Spleen (tissue), 11 donors: ENCODE results near the gene PARD3. TPM values are rescaled to one million over a fixed set of nuclear protein-coding genes. Genes with fewer than 3 reads are reported as not detected.

Source experiments
- DNase-seq: peaks from one replicate; pipeline ENCODE4 v3.0.0-alpha.2; 2020
- H3K27ac ChIP-seq, 8 donors: fragments of 200-600 bp; sonication (generic) in 7 of 8; 1 replicate in 4 of 8; 2 replicates in 4 of 8; pipeline versions ENCODE4 v1.5.0 to v1.8.0; 2016 to 2021; ENCODE audit warnings: inconsistent platforms in 4 of 8, mild to moderate bottlenecking in 4 of 8, moderate library complexity in 1 of 8
- H3K27me3 ChIP-seq, 7 donors: fragments of 200-600 bp; sonication (generic) in 6 of 7; replicated peaks in 1 of 7; 1 replicate in 4 of 7; 2 replicates in 3 of 7; pipeline versions ENCODE4 v1.5.0 to v1.8.0; 2016 to 2021; ENCODE audit warnings: inconsistent platforms in 3 of 7, mild to moderate bottlenecking in 1 of 7
- H3K36me3 ChIP-seq, 6 donors: fragments of 200-600 bp; sonication (generic) in 5 of 6; 1 replicate in 4 of 6; 2 replicates in 2 of 6; pipeline versions ENCODE4 v1.5.0 to v1.8.0; 2016 to 2021; ENCODE audit warnings: inconsistent platforms in 2 of 6
- H3K4me1 ChIP-seq, 6 donors: fragments of 200-600 bp; sonication (generic) in 5 of 6; 1 replicate in 3 of 6; 2 replicates in 3 of 6; pipeline versions ENCODE4 v1.5.0 to v1.8.0; 2016 to 2021; ENCODE audit warnings: inconsistent platforms in 3 of 6
- H3K4me3 ChIP-seq, 8 donors: fragments of 200-600 bp; sonication (generic) in 7 of 8; 1 replicate in 4 of 8; 2 replicates in 4 of 8; pipeline versions ENCODE4 v1.5.0 to v1.8.0; 2016 to 2021; ENCODE audit warnings: inconsistent platforms in 4 of 8, mild to moderate bottlenecking in 4 of 8, moderate library complexity in 2 of 8
- H3K9me3 ChIP-seq, 8 donors: fragments of 200-600 bp; sonication (generic) in 7 of 8; 1 replicate in 4 of 8; 2 replicates in 4 of 8; pipeline versions ENCODE4 v1.5.0 to v1.8.0; 2016 to 2021; ENCODE audit warnings: inconsistent platforms in 4 of 8
- POLR2A ChIP-seq, 3 donors: fragments of 450-650 bp; IDR thresholded peaks; one replicate each; pipeline ENCODE4 v1.5.1; 2017; ENCODE audit warnings: antibody characterized with exemption in 3 of 3, mild to moderate bottlenecking in 1 of 3
- POLR2AphosphoS5 ChIP-seq, 3 donors: sonication (generic); formaldehyde crosslinking; IDR thresholded peaks; one replicate each; pipeline ENCODE4 v1.5.1; 2017; ENCODE audit warnings: antibody characterized with exemption in 3 of 3
- WGBS, 5 donors: extraction: QIAGEN DNeasy Blood & Tissue Kit in 3 of 5; methylation state at CpG; one replicate each; pipeline versions ENCODE4 v1.1.5 to v1.1.7; 2013 to 2018; 5-methylcytosine and 5-hydroxymethylcytosine counted together
- intact Hi-C: fragments of 100-400 bp; cut with DNase I; formaldehyde crosslinking; loops from one replicate; pipeline ENCODE4 v1.15.0; 2023; ENCODE audit warnings: low total_unique reads
- polyA plus RNA-seq, 3 donors: library from polyadenylated mRNA; stranded (reverse); fragments of 200-250 nt; gene quantifications; one replicate each; pipeline ENCODE4 v1.2.1, GENCODE V29; 2013
- total RNA-seq, 7 donors: library from RNA; depleted of rRNA in 3 of 7; stranded (reverse); fragments of >200 nt in 3 of 7; fragmentation: NEBNext Ultra II Directional in 4 of 7; extraction: Animal tissue kit (Norgen Biotek cat#: 25700) in 4 of 7; gene quantifications; one replicate each; pipeline versions ENCODE4 v1.1.0 to v1.2.1, GENCODE V29; 2016 to 2021
- TF ChIP-seq, protein P1 (sequence below), 11 experiments: fragments of 200-600 bp in 7 of 11; fragments of 450-650 bp in 4 of 11; sonication (generic) in 4 of 11; IDR thresholded peaks in 8 of 11; conservative IDR thresholded peaks in 3 of 11; 1 replicate in 7 of 11; 2 replicates in 4 of 11; pipeline versions ENCODE4 v1.4.0 to v1.8.0; 2016 to 2021; ENCODE audit warnings: antibody characterized with exemption in 11 of 11, inconsistent platforms in 4 of 11, mild to moderate bottlenecking in 1 of 11
- donor health status: healthy with polysubstance abuse.
- donor health status: DM: no; HTN: no; CAD: no; lungs with moderate emphysema.
- donor health status: DM: no; HTN: no; CAD: no.
- donor health status: Bipolar disorder and iron deficiency.
- donor health status: healthy.
- donor health status: DM: no; HTN: no; CAD: no.
- donor health status: DM: yes; HTN: yes; CAD: no.

The PARD3 gene
- total and polyA plus RNA-seq, 10 donors = 2.8 to 18.9 (median 10.8) TPM

DNA sequence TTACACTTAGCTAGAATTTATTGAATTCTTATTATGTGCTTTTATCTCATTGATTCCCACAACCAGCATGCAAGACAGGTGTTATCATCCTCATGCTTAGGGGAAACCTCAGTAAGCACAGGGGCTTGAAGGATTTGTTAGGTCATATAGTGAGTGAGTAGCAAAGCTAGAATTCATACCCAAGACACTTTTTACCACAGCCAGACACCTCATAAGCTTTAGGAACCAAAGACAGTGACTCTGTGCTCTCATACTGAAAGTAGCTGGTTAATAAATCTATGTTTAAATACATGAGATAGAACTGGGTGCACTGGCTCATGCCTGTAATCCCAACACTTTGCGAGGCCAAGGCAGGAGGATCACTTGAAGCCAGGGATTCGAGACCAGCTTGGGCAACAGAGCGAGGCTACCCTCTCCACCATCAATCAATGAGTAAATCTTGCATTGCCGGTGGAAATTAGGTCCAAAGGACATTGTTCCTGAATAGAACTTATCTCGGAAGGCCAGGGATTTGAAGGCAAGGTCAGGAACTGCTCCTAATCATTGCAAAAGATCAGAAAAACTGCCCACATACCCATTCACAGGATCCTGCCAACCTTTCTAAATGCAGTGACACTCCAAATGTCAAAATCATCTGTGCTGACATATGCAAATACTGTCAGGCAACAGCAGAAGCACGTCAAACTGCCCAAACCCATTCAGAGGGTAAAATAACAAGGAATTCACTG is 523.5 kb downstream of the PARD3 start:
- Histone ChIP-seq H3K4me3 (no peak overlapping the region), H3K9me3 (no peaks in the 10 kb centered on the region), H3K4me1 (peaks cover 0 to 11% (median 0%) of the 10 kb centered on the region in 6 donors), H3K36me3 (no peaks in the 10 kb centered on the region), H3K27me3 (no peaks in the 10 kb centered on the region), H3K27ac (no peak overlapping the region)
- TF ChIP-seq POLR2A (IDR thresholded peaks at IDR 0.05) = no peak
- TF ChIP-seq, protein P1, sequence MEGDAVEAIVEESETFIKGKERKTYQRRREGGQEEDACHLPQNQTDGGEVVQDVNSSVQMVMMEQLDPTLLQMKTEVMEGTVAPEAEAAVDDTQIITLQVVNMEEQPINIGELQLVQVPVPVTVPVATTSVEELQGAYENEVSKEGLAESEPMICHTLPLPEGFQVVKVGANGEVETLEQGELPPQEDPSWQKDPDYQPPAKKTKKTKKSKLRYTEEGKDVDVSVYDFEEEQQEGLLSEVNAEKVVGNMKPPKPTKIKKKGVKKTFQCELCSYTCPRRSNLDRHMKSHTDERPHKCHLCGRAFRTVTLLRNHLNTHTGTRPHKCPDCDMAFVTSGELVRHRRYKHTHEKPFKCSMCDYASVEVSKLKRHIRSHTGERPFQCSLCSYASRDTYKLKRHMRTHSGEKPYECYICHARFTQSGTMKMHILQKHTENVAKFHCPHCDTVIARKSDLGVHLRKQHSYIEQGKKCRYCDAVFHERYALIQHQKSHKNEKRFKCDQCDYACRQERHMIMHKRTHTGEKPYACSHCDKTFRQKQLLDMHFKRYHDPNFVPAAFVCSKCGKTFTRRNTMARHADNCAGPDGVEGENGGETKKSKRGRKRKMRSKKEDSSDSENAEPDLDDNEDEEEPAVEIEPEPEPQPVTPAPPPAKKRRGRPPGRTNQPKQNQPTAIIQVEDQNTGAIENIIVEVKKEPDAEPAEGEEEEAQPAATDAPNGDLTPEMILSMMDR (IDR thresholded peaks at IDR 0.05 in 8 of 11, conservative IDR thresholded peaks at IDR 0.05 in 3 of 11) = no peak
- TF ChIP-seq POLR2AphosphoS5 (IDR thresholded peaks at IDR 0.05) = no peak
- intact Hi-C loops = no loop called here
- DNase-seq = no peak
- WGBS, 5 donors = 53 to 81% (median 67%) methylated on average over 6 of the region's 6 CpGs

DNA sequence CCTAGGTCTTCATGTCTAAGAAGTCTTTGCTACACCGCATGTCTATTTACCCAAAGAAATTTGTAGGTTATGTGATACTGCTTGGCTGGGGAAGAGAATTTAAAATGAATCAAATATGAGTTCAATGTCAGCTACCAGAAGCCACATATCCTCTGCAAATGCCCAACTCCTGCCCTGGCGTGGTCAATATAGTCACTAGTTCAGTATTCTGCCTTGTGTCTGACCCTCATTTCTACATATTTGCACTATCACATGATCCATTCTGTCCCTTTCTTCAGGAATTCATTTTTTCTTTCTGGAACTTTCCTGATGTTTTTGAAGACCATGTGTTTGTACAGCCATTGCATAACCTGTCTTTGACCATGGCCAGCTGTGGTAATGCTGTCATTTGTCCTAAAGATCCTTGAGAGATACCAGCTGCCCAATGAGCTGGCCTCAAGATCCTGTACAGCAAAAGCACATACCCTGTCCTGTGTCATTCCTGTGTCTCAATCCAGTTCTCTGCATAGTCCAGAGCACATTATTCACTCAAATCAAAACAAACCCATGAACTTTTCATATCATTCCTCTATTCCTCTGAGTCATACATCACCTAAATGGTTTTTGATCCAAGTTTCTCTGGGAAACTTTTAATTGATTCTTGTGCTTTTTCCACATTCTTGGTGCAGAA is 524.5 kb downstream of the PARD3 start:
- Histone ChIP-seq H3K27ac (no peak overlapping the region), H3K9me3 (no peaks in the 10 kb centered on the region), H3K4me1 (peaks cover 0 to 11% (median 0%) of the 10 kb centered on the region in 6 donors), H3K27me3 (no peaks in the 10 kb centered on the region), H3K36me3 (no peaks in the 10 kb centered on the region), H3K4me3 (no peak overlapping the region)
- intact Hi-C loops = no loop called here
- no peak for DNase-seq
- TF ChIP-seq POLR2AphosphoS5 (IDR thresholded peaks at IDR 0.05) = peak in 1 of 3 donors; percentile 28
- TF ChIP-seq, protein P1 (IDR thresholded peaks at IDR 0.05 in 8 of 11, conservative IDR thresholded peaks at IDR 0.05 in 3 of 11) = no peak
- TF ChIP-seq POLR2A (IDR thresholded peaks at IDR 0.05) = no peak
- WGBS, 5 donors = 83 to 97% (median 91%) methylated on average over 2 of the region's 2 CpGs

DNA sequence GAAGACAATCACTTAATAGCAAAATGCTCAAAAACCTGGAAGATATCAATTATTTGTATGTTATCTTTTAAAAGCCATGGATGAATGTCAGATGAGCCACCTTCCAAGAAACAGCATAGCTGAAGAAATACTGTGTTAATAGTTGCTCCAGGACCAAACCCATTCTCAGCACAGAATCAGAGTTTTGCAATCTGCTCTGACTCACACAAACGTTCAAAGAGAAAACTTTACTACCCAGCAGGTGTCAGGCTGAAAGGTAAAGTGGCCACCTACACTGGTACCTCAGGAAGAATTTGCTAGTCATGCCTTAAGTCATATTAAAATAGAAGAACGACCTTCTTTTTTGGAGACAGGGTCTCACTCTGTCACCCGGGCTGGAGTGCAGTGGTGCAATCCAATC is 526.5 kb downstream of the PARD3 start:
- no peaks in the 10 kb centered on the region for H3K36me3 ChIP-seq
- WGBS, 5 donors = 76 to 88% (median 80%) methylated on average over 3 of the region's 3 CpGs
- no peaks in the 10 kb centered on the region for H3K27me3 ChIP-seq
- DNase-seq = no peak
- no peak overlapping the region for H3K27ac ChIP-seq
- H3K4me3 ChIP-seq = no peak overlapping the region
- no peaks in the 10 kb centered on the region for H3K9me3 ChIP-seq
- intact Hi-C loops = no loop called here
- H3K4me1 ChIP-seq = peaks cover 0 to 11% (median 0%) of the 10 kb centered on the region in 6 donors
- no peak for TF ChIP-seq POLR2A (IDR thresholded peaks at IDR 0.05)
- TF ChIP-seq POLR2AphosphoS5 (IDR thresholded peaks at IDR 0.05) = no peak
- TF ChIP-seq, protein P1 (IDR thresholded peaks at IDR 0.05 in 8 of 11, conservative IDR thresholded peaks at IDR 0.05 in 3 of 11) = no peak

DNA sequence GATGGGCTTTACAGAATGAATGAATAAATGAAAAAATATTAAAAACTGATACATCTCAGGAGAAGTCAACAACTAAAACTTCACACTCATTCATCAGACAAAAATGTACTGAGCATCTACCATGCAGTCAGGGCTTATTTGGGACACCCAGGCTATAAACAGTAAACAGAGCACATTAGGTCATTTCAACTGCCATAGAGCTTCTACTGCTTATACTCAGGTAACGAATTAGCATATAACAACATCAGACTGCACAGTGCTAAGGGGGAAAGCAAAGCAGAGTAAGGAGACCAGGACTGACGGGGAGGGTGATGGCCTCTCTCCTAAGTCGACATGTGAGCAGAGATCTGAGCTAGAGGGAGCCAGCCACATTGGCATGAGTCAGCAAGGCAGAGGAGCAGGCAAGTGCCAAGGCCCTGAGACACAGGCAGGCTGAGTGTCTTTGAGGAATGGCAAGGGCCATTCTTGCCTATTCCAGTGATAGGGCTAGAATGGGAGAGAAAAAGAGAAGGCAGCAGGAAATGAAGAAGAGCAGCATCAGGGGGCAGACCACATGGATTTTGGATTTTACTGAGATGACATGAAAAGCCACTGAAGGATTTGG is 528.9 kb downstream of the PARD3 start:
- Histone ChIP-seq H3K27ac (no peak overlapping the region), H3K27me3 (no peaks in the 10 kb centered on the region), H3K36me3 (no peaks in the 10 kb centered on the region), H3K9me3 (no peaks in the 10 kb centered on the region), H3K4me3 (no peak overlapping the region), H3K4me1 (no peaks in the 10 kb centered on the region)
- no peak for DNase-seq
- WGBS, 5 donors = 69 to 91% (median 86%) methylated on average over 3 of the region's 3 CpGs
- TF ChIP-seq POLR2AphosphoS5 (IDR thresholded peaks at IDR 0.05) = no peak
- no peak for TF ChIP-seq POLR2A (IDR thresholded peaks at IDR 0.05)
- TF ChIP-seq, protein P1 (IDR thresholded peaks at IDR 0.05 in 8 of 11, conservative IDR thresholded peaks at IDR 0.05 in 3 of 11) = no peak
- intact Hi-C loops = no loop called here
